HEK293 (cell line): Measurements from ENCODE around the gene STMN1.

Experiments
- BCL11B ChIP-seq: fragments of 450-650 bp; formaldehyde crosslinking; IDR thresholded peaks from 2 replicates; pipeline ENCODE4 v1.5.1; 2016; ENCODE audit warnings: low read depth, missing biosample characterization, missing genetic modification characterization
- ZBTB7A ChIP-seq: fragments of 450-650 bp; formaldehyde crosslinking; IDR thresholded peaks from 2 replicates; pipeline ENCODE4 v1.5.1; 2016; ENCODE audit warnings: low read depth, missing biosample characterization, missing genetic modification characterization
- ZFP37 ChIP-seq: fragments of 450-650 bp; formaldehyde crosslinking; IDR thresholded peaks from 2 replicates; pipeline ENCODE4 v1.5.1; 2016; ENCODE audit warnings: missing biosample characterization, missing genetic modification characterization
- ZNF157 ChIP-seq: fragments of 450-650 bp; formaldehyde crosslinking; IDR thresholded peaks from 2 replicates; pipeline ENCODE4 v1.5.1; 2016; ENCODE audit warnings: missing biosample characterization, missing genetic modification characterization
- ZNF248 ChIP-seq: fragments of 450-650 bp; formaldehyde crosslinking; IDR thresholded peaks from 2 replicates; pipeline ENCODE4 v1.5.1; 2017; ENCODE audit warnings: missing biosample characterization, missing genetic modification characterization
- ZNF335 ChIP-seq: fragments of 450-650 bp; formaldehyde crosslinking; conservative IDR thresholded peaks from 2 replicates; pipeline ENCODE4 v1.5.1; 2016; ENCODE audit warnings: missing biosample characterization, missing genetic modification characterization
- ZNF37A ChIP-seq: fragments of 450-650 bp; IDR thresholded peaks from 2 replicates; pipeline ENCODE4 v1.5.1; 2018; ENCODE audit warnings: missing biosample characterization, missing genetic modification characterization
- ZNF391 ChIP-seq: fragments of 450-650 bp; formaldehyde crosslinking; IDR thresholded peaks from 2 replicates; pipeline ENCODE4 v1.5.1; 2016; ENCODE audit warnings: low read depth, missing biosample characterization, missing genetic modification characterization, borderline replicate concordance
- ZNF510 ChIP-seq: fragments of 450-650 bp; formaldehyde crosslinking; IDR thresholded peaks from 2 replicates; pipeline ENCODE4 v1.5.1; 2018; ENCODE audit warnings: mild to moderate bottlenecking, missing genetic modification characterization, missing biosample characterization; ENCODE audit not compliant: insufficient replicate concordance
- ZNF521 ChIP-seq: fragments of 450-650 bp; formaldehyde crosslinking; IDR thresholded peaks from 2 replicates; pipeline ENCODE4 v1.5.1; 2017; ENCODE audit warnings: missing biosample characterization, mild to moderate bottlenecking, missing genetic modification characterization
- ZNF549 ChIP-seq: fragments of 450-650 bp; IDR thresholded peaks from 2 replicates; pipeline ENCODE4 v1.5.1; 2018; ENCODE audit warnings: missing biosample characterization, missing genetic modification characterization, mild to moderate bottlenecking, inconsistent platforms, moderate library complexity
- ZNF555 ChIP-seq: fragments of 450-650 bp; formaldehyde crosslinking; conservative IDR thresholded peaks from 2 replicates; pipeline ENCODE4 v1.5.1; 2017; ENCODE audit warnings: missing biosample characterization, mild to moderate bottlenecking, missing genetic modification characterization, inconsistent platforms
- ZNF660 ChIP-seq: fragments of 450-650 bp; IDR thresholded peaks from 2 replicates; pipeline ENCODE4 v1.5.1; 2018; ENCODE audit warnings: missing biosample characterization, mild to moderate bottlenecking, missing genetic modification characterization
- ZNF707 ChIP-seq: fragments of 450-650 bp; formaldehyde crosslinking; IDR thresholded peaks from 2 replicates; pipeline ENCODE4 v1.5.1; 2016; ENCODE audit warnings: missing biosample characterization, missing genetic modification characterization
- TF ChIP-seq, protein P1 (sequence below): fragments of 450-650 bp; formaldehyde crosslinking; IDR thresholded peaks from 2 replicates; pipeline ENCODE4 v1.5.1; 2016; ENCODE audit warnings: missing biosample characterization, missing genetic modification characterization
- TF ChIP-seq, protein P2 (sequence below): fragments of 450-650 bp; formaldehyde crosslinking; IDR thresholded peaks from 2 replicates; pipeline ENCODE4 v1.5.1; 2016; ENCODE audit warnings: missing biosample characterization, missing genetic modification characterization
- TF ChIP-seq, protein P3 (sequence below): fragments of 450-650 bp; IDR thresholded peaks from 2 replicates; pipeline ENCODE4 v1.5.1; 2018; ENCODE audit warnings: missing biosample characterization, mild to moderate bottlenecking, missing genetic modification characterization
- TF ChIP-seq, protein P4 (sequence below): fragments of 450-650 bp; formaldehyde crosslinking; IDR thresholded peaks from 2 replicates; pipeline ENCODE4 v1.5.1; 2016; ENCODE audit warnings: missing biosample characterization, missing genetic modification characterization
- TF ChIP-seq, protein P5 (sequence below): fragments of 450-650 bp; formaldehyde crosslinking; IDR thresholded peaks from 2 replicates; pipeline ENCODE4 v1.5.1; 2017; ENCODE audit warnings: missing biosample characterization, missing genetic modification characterization
- TF ChIP-seq, protein P6 (sequence below): IDR thresholded peaks from 2 replicates; pipeline ENCODE4 v1.6.1; 2011; ENCODE audit warnings: mild to moderate bottlenecking, low read depth, low read length, borderline replicate concordance
- TF ChIP-seq, protein P7 (sequence below): fragments of 450-650 bp; formaldehyde crosslinking; optimal IDR thresholded peaks from 2 replicates; pipeline ENCODE3; 2016; ENCODE audit warnings: missing biosample characterization, mild to moderate bottlenecking, missing genetic modification characterization
- TF ChIP-seq, protein P8 (sequence below): sonication (generic); formaldehyde crosslinking; IDR thresholded peaks from 2 replicates; pipeline ENCODE4 v1.8.1; 2022; ENCODE audit warnings: mild to moderate bottlenecking, moderate library complexity, missing genetic modification reagents
- TF ChIP-seq, protein P9 (sequence below): fragments of 450-650 bp; formaldehyde crosslinking; IDR thresholded peaks from 2 replicates; pipeline ENCODE4 v1.5.1; 2017; ENCODE audit warnings: missing biosample characterization, missing genetic modification characterization

Gene STMN1

DNA sequence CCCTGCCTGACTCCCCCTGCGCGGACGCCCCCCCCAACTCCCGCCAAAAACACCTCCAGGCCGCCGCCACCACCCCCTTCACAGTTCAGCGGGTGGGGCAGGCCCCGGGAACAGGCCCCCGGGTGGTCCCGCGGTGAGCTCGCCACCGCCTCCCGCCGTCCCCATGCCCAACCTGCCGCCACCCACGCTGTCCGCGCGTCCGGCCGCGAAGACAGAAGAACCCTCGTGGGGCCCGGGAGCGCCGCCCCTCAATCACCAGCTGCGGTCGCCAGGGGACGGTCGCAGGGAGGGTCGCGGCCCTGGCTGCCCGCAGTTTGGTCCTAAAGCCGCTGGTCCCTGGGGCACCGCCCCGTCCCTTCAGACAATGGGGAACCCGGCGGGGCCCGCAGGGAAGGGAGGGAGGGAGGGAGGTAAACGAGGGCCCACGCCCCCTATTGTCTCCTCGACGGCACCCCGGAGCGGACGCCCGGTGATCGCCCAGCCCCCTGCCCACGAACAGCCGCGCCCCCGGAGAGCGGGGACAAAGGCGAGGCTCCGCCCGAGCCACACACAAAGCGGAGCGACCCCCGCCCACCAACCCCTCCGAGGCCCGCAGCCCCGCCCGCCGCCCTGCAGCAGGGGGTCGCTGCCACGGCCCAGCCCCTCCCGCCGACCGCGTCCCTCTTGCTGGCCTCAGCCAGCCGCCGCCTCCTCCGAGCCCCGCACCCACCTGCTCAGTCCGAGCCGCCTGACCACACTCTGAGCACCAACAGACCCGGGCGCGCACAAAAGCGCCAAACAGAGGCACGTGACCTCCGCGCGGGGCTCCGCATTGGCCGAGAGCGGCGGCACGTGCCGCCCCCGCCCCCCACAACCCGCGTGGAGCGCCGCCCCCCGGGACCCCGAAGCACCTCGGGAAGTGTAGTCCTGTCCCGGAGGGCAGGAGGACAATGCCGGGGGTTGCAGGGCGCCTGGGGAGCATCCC is at the start of gene STMN1 (continued):
- TF ChIP-seq, protein P1, sequence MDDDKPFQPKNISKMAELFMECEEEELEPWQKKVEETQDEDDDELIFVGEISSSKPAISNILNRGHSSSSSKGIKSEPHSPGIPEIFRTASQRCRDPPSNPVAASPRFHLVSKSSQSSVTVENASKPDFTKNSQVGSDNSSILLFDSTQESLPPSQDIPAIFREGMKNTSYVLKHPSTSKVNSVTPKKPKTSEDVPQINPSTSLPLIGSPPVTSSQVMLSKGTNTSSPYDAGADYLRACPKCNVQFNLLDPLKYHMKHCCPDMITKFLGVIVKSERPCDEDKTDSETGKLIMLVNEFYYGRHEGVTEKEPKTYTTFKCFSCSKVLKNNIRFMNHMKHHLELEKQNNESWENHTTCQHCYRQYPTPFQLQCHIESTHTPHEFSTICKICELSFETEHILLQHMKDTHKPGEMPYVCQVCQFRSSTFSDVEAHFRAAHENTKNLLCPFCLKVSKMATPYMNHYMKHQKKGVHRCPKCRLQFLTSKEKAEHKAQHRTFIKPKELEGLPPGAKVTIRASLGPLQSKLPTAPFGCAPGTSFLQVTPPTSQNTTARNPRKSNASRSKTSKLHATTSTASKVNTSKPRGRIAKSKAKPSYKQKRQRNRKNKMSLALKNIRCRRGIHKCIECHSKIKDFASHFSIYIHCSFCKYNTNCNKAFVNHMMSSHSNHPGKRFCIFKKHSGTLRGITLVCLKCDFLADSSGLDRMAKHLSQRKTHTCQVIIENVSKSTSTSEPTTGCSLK = no peak
- no peak for TF ChIP-seq ZNF37A (tag by site-specific recombination)
- TF ChIP-seq, protein P2, sequence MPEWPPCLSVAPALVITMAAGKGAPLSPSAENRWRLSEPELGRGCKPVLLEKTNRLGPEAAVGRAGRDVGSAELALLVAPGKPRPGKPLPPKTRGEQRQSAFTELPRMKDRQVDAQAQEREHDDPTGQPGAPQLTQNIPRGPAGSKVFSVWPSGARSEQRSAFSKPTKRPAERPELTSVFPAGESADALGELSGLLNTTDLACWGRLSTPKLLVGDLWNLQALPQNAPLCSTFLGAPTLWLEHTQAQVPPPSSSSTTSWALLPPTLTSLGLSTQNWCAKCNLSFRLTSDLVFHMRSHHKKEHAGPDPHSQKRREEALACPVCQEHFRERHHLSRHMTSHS = no peak
- TF ChIP-seq, protein P3, sequence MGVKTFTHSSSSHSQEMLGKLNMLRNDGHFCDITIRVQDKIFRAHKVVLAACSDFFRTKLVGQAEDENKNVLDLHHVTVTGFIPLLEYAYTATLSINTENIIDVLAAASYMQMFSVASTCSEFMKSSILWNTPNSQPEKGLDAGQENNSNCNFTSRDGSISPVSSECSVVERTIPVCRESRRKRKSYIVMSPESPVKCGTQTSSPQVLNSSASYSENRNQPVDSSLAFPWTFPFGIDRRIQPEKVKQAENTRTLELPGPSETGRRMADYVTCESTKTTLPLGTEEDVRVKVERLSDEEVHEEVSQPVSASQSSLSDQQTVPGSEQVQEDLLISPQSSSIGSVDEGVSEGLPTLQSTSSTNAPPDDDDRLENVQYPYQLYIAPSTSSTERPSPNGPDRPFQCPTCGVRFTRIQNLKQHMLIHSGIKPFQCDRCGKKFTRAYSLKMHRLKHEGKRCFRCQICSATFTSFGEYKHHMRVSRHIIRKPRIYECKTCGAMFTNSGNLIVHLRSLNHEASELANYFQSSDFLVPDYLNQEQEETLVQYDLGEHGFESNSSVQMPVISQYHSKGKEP (tag by site-specific recombination) = no peak; the same call in 1 of the 2 replicates
- no peak for TF ChIP-seq ZFP37 (tag by site-specific recombination)
- TF ChIP-seq ZNF157 (tag by site-specific recombination) = no peak
- TF ChIP-seq ZNF555 (tag by site-specific recombination) = no peak
- TF ChIP-seq, protein P4, sequence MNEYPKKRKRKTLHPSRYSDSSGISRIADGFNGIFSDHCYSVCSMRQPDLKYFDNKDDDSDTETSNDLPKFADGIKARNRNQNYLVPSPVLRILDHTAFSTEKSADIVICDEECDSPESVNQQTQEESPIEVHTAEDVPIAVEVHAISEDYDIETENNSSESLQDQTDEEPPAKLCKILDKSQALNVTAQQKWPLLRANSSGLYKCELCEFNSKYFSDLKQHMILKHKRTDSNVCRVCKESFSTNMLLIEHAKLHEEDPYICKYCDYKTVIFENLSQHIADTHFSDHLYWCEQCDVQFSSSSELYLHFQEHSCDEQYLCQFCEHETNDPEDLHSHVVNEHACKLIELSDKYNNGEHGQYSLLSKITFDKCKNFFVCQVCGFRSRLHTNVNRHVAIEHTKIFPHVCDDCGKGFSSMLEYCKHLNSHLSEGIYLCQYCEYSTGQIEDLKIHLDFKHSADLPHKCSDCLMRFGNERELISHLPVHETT (tag by site-specific recombination) = 0 out of 2 replicates have a peak, but pooled peaks have one; percentile 39
- no peak for TF ChIP-seq ZNF521 (tag by site-specific recombination)
- TF ChIP-seq, protein P5, sequence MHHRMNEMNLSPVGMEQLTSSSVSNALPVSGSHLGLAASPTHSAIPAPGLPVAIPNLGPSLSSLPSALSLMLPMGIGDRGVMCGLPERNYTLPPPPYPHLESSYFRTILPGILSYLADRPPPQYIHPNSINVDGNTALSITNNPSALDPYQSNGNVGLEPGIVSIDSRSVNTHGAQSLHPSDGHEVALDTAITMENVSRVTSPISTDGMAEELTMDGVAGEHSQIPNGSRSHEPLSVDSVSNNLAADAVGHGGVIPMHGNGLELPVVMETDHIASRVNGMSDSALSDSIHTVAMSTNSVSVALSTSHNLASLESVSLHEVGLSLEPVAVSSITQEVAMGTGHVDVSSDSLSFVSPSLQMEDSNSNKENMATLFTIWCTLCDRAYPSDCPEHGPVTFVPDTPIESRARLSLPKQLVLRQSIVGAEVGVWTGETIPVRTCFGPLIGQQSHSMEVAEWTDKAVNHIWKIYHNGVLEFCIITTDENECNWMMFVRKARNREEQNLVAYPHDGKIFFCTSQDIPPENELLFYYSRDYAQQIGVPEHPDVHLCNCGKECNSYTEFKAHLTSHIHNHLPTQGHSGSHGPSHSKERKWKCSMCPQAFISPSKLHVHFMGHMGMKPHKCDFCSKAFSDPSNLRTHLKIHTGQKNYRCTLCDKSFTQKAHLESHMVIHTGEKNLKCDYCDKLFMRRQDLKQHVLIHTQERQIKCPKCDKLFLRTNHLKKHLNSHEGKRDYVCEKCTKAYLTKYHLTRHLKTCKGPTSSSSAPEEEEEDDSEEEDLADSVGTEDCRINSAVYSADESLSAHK (tag by site-specific recombination) = peak; percentile 44; the same call in 1 of the 2 replicates
- no peak for TF ChIP-seq ZNF510
- TF ChIP-seq, protein P6, sequence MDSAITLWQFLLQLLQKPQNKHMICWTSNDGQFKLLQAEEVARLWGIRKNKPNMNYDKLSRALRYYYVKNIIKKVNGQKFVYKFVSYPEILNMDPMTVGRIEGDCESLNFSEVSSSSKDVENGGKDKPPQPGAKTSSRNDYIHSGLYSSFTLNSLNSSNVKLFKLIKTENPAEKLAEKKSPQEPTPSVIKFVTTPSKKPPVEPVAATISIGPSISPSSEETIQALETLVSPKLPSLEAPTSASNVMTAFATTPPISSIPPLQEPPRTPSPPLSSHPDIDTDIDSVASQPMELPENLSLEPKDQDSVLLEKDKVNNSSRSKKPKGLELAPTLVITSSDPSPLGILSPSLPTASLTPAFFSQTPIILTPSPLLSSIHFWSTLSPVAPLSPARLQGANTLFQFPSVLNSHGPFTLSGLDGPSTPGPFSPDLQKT = no peak
- 0 out of 2 replicates have a peak, but pooled peaks have one; percentile 38 for TF ChIP-seq ZNF391
- no peak for TF ChIP-seq ZNF549
- no peak for TF ChIP-seq ZNF248 (tag by site-specific recombination)
- TF ChIP-seq, protein P7, sequence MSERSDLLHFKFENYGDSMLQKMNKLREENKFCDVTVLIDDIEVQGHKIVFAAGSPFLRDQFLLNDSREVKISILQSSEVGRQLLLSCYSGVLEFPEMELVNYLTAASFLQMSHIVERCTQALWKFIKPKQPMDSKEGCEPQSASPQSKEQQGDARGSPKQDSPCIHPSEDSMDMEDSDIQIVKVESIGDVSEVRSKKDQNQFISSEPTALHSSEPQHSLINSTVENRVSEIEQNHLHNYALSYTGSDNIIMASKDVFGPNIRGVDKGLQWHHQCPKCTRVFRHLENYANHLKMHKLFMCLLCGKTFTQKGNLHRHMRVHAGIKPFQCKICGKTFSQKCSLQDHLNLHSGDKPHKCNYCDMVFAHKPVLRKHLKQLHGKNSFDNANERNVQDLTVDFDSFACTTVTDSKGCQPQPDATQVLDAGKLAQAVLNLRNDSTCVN = peak; percentile 84
- TF ChIP-seq ZNF660 = 0 out of 2 replicates have a peak, but pooled peaks have one; percentile 38
- peak; percentile 63; the same call in 1 of the 2 replicates for TF ChIP-seq ZNF335 (tag by site-specific recombination)
- TF ChIP-seq BCL11B = peak; percentile 96
- TF ChIP-seq ZBTB7A = peak; percentile 91
- TF ChIP-seq, protein P8, sequence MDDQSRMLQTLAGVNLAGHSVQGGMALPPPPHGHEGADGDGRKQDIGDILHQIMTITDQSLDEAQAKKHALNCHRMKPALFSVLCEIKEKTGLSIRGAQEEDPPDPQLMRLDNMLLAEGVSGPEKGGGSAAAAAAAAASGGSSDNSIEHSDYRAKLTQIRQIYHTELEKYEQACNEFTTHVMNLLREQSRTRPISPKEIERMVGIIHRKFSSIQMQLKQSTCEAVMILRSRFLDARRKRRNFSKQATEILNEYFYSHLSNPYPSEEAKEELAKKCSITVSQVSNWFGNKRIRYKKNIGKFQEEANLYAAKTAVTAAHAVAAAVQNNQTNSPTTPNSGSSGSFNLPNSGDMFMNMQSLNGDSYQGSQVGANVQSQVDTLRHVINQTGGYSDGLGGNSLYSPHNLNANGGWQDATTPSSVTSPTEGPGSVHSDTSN = no peak; the same call in 1 of the 2 replicates
- TF ChIP-seq, protein P9, sequence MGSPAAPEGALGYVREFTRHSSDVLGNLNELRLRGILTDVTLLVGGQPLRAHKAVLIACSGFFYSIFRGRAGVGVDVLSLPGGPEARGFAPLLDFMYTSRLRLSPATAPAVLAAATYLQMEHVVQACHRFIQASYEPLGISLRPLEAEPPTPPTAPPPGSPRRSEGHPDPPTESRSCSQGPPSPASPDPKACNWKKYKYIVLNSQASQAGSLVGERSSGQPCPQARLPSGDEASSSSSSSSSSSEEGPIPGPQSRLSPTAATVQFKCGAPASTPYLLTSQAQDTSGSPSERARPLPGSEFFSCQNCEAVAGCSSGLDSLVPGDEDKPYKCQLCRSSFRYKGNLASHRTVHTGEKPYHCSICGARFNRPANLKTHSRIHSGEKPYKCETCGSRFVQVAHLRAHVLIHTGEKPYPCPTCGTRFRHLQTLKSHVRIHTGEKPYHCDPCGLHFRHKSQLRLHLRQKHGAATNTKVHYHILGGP (tag by site-specific recombination) = no peak
- TF ChIP-seq ZNF707 (tag by site-specific recombination) = no peak
